Measurements from ENCODE around the gene SLC8B1.

- TF ChIP-seq ZNF600 (tag by site-specific recombination; IDR thresholded peaks at IDR 0.05) (no peak), CTCF (tag by site-specific recombination; IDR thresholded peaks at IDR 0.05) (no peak), ZNF311 (tag by site-specific recombination; IDR thresholded peaks at IDR 0.05; ENCODE audit: borderline replicate concordance) (no peak), PBX3 (CRISPR knock-in tag; IDR thresholded peaks at IDR 0.05) (no peak), ZNF398 (tag by site-specific recombination; IDR thresholded peaks at IDR 0.05) (no peak), ZNF24 (tag by site-specific recombination; IDR thresholded peaks at IDR 0.05) (no peak), ZNF155 (tag by site-specific recombination; IDR thresholded peaks at IDR 0.05) (no peak), ZBTB20 (tag by site-specific recombination; IDR thresholded peaks at IDR 0.05) (no peak), BCL11A (tag by site-specific recombination; IDR thresholded peaks at IDR 0.05; ENCODE audit: low read depth) (no peak), WT1 (tag by site-specific recombination; IDR thresholded peaks at IDR 0.05) (no peak)
- TF ChIP-seq, protein P1, sequence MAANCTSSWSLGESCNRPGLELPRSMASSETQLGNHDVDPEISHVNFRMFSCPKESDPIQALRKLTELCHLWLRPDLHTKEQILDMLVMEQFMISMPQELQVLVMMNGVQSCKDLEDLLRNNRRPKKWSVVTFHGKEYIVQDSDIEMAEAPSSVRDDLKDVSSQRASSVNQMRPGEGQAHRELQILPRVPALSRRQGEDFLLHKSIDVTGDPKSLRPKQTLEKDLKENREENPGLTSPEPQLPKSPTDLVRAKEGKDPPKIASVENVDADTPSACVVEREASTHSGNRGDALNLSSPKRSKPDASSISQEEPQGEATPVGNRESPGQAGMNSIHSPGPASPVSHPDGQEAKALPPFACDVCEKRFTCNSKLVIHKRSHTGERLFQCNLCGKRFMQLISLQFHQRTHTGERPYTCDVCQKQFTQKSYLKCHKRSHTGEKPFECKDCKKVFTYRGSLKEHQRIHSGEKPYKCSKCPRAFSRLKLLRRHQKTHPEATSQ (tag by site-specific recombination; IDR thresholded peaks at IDR 0.05), result no peak
These were observed 66.3 kb downstream of the SLC8B1 start for GRCh38 chr12:113268621-113269020.

All from HEK293 (cell line).